CD4-positive, alpha-beta T cell treated with Interleukin-15 for 4 hours (primary cell): ENCODE measurements around the gene CD69.
"Not testable (repeated sequence)": the region's sequence is repeated elsewhere in the genome, so short reads cannot be mapped to it uniquely, and the experiment has no call there.

Experiments used
- DNase-seq: peaks from one replicate; pipeline ENCODE4 v3.0.0-alpha.2; 2020; ENCODE audit warnings: low spot score

The CD69 gene

GRCh38 chr12:9749640-9750039, 11.1 kb downstream of the CD69 start:
- no peak for DNase-seq

GRCh38 chr12:9745199-9745598, 15.5 kb downstream of the CD69 start:
- DNase-seq = no peak

GRCh38 chr12:9742661-9743060, 18.0 kb downstream of the CD69 start:
- DNase-seq = peak; percentile 46

GRCh38 chr12:9741726-9742125, 19.0 kb downstream of the CD69 start:
- DNase-seq = peak; percentile 86

- DNase-seq = no peak
These were observed 20.5 kb downstream of the CD69 start for GRCh38 chr12:9740106-9740750.

- DNase-seq = not testable (repeated sequence)
These were observed 21.1 kb downstream of the CD69 start for GRCh38 chr12:9739404-9740105.

GRCh38 chr12:9738905-9739304, 21.8 kb downstream of the CD69 start:
- not testable (repeated sequence) for DNase-seq

GRCh38 chr12:9736936-9737705, 23.6 kb downstream of the CD69 start:
- DNase-seq = no peak

- no peak for DNase-seq
These were observed 25.1 kb downstream of the CD69 start for GRCh38 chr12:9735601-9736000.

- DNase-seq = no peak
These were observed 27.7 kb downstream of the CD69 start, which contains the start of gene CLECL1 for GRCh38 chr12:9732921-9733461. Gene CLECL1 (minus strand): TSS chr12:9733097.

- no peak for DNase-seq
These were observed 28.9 kb downstream of the CD69 start for GRCh38 chr12:9731797-9732196.

GRCh38 chr12:9731393-9731792, 29.3 kb downstream of the CD69 start:
- no peak for DNase-seq

- no peak for DNase-seq
These were observed 30.1 kb downstream of the CD69 start for GRCh38 chr12:9730591-9730990.

GRCh38 chr12:9730011-9730410, 30.7 kb downstream of the CD69 start:
- DNase-seq = no peak

- no peak for DNase-seq
These were observed 31.6 kb downstream of the CD69 start for GRCh38 chr12:9729082-9729481.

GRCh38 chr12:9727813-9728212, 32.9 kb downstream of the CD69 start:
- no peak for DNase-seq

- no peak for DNase-seq
These were observed 35.4 kb downstream of the CD69 start for GRCh38 chr12:9725213-9725870.

GRCh38 chr12:9724023-9724422, 36.7 kb downstream of the CD69 start:
- DNase-seq = no peak

- no peak for DNase-seq
These were observed 39.2 kb downstream of the CD69 start for GRCh38 chr12:9721394-9722092.

- no peak for DNase-seq
These were observed 40.9 kb downstream of the CD69 start for GRCh38 chr12:9719790-9720189.

- no peak for DNase-seq
These were observed 41.7 kb downstream of the CD69 start for GRCh38 chr12:9718968-9719367.
